Parietal lobe (tissue), 1 donor: Measurements from ENCODE around the gene WFDC5. TPM values are rescaled to one million over a fixed set of nuclear protein-coding genes. Genes with fewer than 3 reads are reported as not detected.

Source experiments
- total RNA-seq: library from RNA; depleted of rRNA; stranded (reverse); fragments of >200 nt; gene quantifications from one replicate; pipeline ENCODE4 v1.2.3, GENCODE V29; 2014

The WFDC5 gene, protein sequence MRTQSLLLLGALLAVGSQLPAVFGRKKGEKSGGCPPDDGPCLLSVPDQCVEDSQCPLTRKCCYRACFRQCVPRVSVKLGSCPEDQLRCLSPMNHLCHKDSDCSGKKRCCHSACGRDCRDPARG
- total RNA-seq: not detected

DNA sequence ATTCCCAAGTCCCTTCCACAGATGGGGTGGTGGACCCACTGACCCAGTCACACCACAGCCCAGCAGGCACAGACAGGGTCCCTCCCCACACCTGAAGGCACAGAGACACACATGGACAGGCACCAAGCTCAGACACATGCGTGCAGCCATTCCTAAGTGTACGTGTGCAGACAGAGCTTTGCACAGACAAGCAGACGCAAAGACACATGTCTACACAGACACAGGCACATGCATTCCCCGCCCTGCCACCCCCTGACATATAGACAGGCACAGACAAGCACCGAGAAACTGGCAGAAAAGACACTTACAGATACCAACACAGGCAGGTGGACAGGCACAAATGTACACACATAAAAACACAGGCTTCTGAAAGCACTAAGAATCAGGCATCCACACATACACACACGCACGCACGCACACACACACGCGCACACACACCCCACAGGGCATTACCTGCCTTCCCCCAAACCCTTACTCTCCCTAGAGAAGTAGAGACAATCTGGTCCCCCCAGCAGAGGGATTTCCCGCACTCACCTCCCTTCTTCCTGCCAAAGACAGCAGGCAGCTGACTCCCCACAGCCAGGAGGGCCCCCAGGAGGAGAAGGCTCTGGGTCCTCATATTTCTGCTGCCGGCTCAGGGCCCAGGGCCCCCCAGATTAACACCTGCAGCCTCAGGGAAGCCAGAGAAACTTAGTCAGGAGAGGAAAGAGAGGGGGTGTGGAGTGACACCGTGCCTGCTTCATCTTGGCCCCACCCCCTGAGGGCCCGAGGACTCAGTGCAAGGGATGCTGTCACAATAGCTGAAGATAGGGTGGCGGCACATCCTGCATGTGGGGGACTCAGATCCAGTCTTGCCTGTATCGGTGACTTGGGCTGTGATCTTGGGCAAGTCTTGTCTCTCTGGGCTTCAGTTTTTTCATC, at the start of gene WFDC5:
Gene WFDC5, minus strand, starts transcription at position 710 of the 921 bp plus-strand sequence. Its CDS starts 91 bp downstream, at position 619.

DNA sequence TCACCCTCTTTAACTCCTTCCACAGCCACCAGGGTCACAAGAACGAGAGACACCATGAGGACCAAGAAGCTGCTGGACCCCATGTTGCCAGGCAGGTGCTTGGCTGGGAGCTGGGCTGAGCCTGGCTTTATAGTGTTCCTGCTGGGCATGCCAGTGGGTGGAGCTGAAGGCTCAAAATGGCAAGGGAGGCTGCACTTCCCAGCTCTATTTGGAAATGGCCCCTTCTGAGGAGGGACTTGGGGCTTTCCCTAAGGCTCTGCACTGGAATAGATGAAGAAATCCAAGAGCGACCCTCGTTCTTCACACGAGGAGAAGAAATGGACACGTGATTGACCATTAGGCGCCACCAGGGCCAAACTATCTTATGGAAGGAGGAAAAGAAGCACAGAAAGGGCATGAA, 9.4 kb upstream of the WFDC5 start, which contains the start of gene WFDC12:
Gene WFDC12, minus strand, starts transcription at position 101 of the 400 bp plus-strand sequence. Its CDS starts 18 bp downstream, at position 83.

DNA sequence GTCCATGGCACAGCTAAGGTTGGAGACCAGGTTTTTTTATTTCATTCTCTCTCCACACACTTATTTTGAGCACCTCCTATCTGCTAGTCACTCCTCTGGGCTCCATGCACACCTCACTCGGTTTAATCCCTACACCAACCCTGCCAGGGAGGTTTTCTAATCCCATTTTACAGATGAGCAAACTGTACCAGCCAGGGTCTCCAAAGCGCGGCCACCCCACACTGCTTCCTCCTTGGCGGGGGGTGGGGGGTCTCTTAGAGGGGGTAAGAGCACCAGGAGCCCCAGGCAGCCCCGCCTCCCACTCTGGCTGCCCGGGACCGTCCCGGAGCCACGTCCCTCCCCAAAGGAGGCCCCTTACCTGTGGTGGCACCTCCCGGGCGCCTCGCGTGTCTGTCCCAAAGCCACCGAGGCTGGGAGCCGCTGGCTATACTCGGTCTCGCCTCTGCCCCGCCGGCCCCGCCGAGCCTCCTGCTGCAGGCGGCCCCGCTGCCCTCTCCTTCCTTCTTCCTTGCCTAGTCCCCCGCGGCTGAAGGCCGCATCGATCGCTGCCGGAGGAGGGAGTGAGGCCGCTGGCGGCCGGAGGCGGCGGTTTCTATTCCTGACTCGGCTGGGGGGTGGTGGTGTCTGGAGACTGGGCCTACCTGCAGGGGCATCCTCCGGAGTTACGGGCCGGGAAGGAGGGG, 14.3 kb downstream of the WFDC5 start, which contains the start of gene KCNS1:
Gene KCNS1, minus strand, starts transcription at position 565 of the 683 bp plus-strand sequence. CDS start 1,891 bp downstream, outside the sequence.

Other genes with a start within 250 kb of the WFDC5 start
- gene YWHAB, start 229.5 kb downstream of the WFDC5 start, total RNA-seq: 127 TPM
- 13.8 TPM for gene PABPC1L, start 205.1 kb downstream of the WFDC5 start, total RNA-seq
- gene TOMM34, start 154.8 kb downstream of the WFDC5 start, total RNA-seq: 6.6 TPM
- 59.5 TPM for gene STK4, start 148.7 kb downstream of the WFDC5 start, total RNA-seq
- 1.6 TPM for gene KCNS1, start 14.0 kb downstream of the WFDC5 start, total RNA-seq
- gene WFDC12, start 9.3 kb upstream of the WFDC5 start, total RNA-seq: not detected
- gene PI3, start 59.7 kb upstream of the WFDC5 start, total RNA-seq: not detected
- not detected for gene SEMG1, start 91.9 kb upstream of the WFDC5 start, total RNA-seq
- not detected for gene SEMG2, start 106.2 kb upstream of the WFDC5 start, total RNA-seq
- not detected for gene SLPI, start 139.4 kb upstream of the WFDC5 start, total RNA-seq
- not detected for gene RBPJL, start 191.7 kb upstream of the WFDC5 start, total RNA-seq
- gene MATN4, start 193.1 kb upstream of the WFDC5 start, total RNA-seq: not detected
- 0.94 TPM for gene SDC4, start 233.2 kb upstream of the WFDC5 start, total RNA-seq
- gene SYS1, start 248.0 kb upstream of the WFDC5 start, total RNA-seq: 39.1 TPM